GM10248 (cell line): Measurements from ENCODE around the gene BICDL2.

Experiments
- CTCF ChIA-PET: fragments of 300-600 bp; sonication (Branson Sonifier 250); formaldehyde crosslinking; extraction: SDS; loops from one replicate; lab custom pipeline; 2021; ENCODE audit warnings: antibody characterized with exemption; lab: Yijun Ruan, JAX
- POLR2A ChIA-PET: fragments of 350-650 bp; sonication (Branson Sonifier 250); formaldehyde crosslinking; extraction: SDS; loops from one replicate; lab custom pipeline; 2020; ENCODE audit warnings: antibody characterized with exemption; lab: Yijun Ruan, JAX
- DNase-seq: peaks from one replicate; pipeline ENCODE4 v3.0.0; 2012; ENCODE audit errors: extremely low spot score
- TF ChIP-seq, protein P1 (sequence below): IDR thresholded peaks from 2 replicates; pipeline ENCODE4 v1.5.1; 2012; ENCODE audit warnings: mild to moderate bottlenecking, low read depth; ENCODE audit errors: extremely low read depth, missing control alignments, control extremely low read depth

Gene BICDL2

DNA sequence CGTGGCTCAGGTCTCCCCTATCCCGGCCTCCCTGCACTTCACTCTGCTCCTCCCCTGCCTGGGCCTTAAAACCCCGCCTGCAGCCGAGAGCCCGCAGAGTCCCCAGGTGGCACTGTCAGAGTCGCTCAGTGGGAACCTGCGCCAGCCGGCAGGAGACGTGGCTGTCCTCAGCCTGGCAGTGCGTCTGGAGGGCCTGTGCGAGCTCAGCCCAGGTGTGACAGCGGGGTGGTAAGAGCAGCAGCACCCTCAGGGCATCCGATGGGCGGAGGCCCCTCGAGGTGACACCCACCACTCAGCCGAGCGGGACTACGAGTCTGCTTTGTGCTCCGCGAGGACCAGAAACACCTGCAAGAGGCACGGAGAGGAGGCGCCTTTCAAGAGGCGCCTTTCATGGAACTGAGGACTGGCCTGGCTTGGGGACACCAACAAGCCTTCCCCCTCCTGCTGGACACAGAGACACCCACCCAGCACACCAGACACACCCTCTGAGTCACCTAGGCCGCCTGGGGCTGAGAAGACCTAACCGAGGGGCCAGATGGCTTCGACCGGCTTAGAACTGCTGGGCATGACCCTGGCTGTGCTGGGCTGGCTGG is 23.8 kb downstream of the BICDL2 start, which contains the start of gene CLDN9:
CLDN9 (plus strand) TSS at position 96 of the 593 bp plus-strand sequence; CDS start at position 536, 440 bp downstream.
- TF ChIP-seq, protein P1, sequence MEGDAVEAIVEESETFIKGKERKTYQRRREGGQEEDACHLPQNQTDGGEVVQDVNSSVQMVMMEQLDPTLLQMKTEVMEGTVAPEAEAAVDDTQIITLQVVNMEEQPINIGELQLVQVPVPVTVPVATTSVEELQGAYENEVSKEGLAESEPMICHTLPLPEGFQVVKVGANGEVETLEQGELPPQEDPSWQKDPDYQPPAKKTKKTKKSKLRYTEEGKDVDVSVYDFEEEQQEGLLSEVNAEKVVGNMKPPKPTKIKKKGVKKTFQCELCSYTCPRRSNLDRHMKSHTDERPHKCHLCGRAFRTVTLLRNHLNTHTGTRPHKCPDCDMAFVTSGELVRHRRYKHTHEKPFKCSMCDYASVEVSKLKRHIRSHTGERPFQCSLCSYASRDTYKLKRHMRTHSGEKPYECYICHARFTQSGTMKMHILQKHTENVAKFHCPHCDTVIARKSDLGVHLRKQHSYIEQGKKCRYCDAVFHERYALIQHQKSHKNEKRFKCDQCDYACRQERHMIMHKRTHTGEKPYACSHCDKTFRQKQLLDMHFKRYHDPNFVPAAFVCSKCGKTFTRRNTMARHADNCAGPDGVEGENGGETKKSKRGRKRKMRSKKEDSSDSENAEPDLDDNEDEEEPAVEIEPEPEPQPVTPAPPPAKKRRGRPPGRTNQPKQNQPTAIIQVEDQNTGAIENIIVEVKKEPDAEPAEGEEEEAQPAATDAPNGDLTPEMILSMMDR = no peak
- CTCF ChIA-PET = interaction anchor here (1.0 to 1.2 kb wide), 2 partner anchors 15 to 117 kb away, joined by 3 to 4 read pairs; no protein-coding TSS in a partner anchor
- POLR2A ChIA-PET = no interaction called here
- DNase-seq = no peak

DNA sequence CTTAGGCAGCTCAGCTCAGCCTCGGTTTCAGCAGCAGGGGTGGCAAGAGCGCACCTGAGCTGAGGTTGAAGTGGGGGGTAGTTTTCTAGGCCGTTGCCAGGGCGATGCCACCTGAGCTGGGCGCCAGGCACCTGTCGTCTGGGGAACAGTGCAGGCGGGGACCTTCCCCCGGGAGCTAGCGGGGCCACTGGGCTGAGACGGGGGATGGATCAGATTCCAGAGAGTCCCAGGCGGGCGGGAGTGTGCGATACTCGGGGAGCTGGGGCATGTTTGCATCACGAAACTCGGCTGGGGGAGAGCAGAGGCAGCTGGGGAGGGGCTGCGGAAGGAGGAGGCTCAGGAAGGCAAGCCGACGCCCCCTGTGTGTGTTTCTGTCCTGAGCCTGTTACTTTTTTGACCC is 24.5 kb downstream of the BICDL2 start:
- TF ChIP-seq, protein P1 = no peak
- POLR2A ChIA-PET = interaction anchor here (0.7 kb wide), 1 partner anchor 851 kb away, joined by 8 read pairs; no protein-coding TSS in a partner anchor
- no peak for DNase-seq
- CTCF ChIA-PET = interaction anchor here (0.7 to 1.2 kb wide), 3 partner anchors 16 to 117 kb away, joined by 3 to 4 read pairs (median 3); no protein-coding TSS in a partner anchor

DNA sequence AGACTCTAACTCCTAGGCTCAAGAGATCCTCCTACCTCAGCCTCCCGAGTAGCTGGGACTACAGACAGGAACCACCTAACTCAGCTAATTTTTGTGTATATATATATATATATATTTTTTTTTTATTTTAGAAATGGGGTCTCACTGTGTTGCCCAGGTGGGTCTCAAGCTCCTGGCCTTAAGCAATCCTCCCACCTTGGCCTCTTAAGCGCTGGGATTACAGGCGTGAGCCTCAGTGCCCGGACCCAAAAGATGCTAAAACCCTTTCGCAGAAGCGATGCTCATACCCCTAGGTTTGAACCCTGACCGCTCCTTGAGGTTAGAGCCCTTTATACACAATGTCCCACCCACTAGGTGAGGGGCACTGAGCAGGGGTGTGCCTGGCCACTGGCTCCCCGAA is 26.2 kb downstream of the BICDL2 start:
- TF ChIP-seq, protein P1 = no peak
- ChIA-PET POLR2A (interaction anchor here (0.6 kb wide), 1 partner anchor 13 kb away, joined by 3 read pairs; the partner anchor contains the start of genes HCFC1R1 and THOC6), CTCF (interaction anchor here (1.2 to 11.8 kb wide), 3 partner anchors 15 to 26 kb away, joined by 3 to 231 read pairs (median 3); partner anchors contain the start of genes CLDN6, HCFC1R1, THOC6 and TNFRSF12A)
- DNase-seq = no peak

DNA sequence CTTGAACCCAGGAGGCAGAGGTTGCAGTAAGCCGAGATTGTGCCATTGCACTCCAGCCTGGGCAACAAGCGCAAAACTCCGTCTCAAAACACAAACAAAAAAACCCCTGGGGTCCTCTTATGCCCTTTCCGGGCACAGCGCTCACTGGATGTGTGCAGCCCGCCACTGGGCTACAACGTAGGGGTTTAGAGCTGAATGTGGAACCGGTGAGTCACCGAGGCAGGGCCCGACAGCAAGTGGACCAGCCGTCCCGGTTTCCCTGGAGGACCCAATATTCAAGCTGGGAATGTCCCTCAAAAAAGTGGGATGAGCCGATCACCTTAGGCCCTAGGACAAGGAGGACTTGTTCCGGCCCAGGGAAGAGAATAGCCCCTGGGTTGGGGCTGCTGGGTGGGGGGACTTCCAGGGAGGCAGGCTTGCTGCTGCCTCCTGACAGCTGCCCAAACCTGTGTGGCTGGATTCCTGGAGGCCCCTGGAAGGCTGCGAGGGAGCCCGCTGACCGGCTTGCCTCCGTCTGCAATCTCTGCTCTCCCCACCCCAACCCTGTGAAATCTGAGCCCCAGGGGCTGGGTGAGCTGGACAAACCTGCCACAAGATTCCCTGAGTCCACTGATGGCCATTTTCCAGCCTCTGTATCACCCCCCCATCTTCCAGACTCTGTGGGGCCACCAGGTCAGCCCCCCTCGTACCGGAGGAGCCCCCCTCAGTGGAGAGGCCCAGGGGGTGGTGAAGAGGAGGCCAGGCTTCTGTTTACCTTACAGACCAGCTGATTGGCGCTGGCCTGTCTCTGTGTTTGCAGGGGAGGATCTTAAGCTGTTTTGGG is 27.0 kb downstream of the BICDL2 start:
- ChIA-PET CTCF (interaction anchor here (1.2 to 11.8 kb wide), 2 partner anchors 16 to 25 kb away, joined by 3 to 231 read pairs; partner anchors contain the start of genes CLDN6, HCFC1R1, THOC6 and TNFRSF12A), POLR2A (interaction anchor here (0.6 kb wide), 2 partner anchors 14 to 15 kb away, joined by 3 read pairs; partner anchors contain the start of genes HCFC1R1 and THOC6)
- DNase-seq = no peak
- TF ChIP-seq, protein P1 = no peak

DNA sequence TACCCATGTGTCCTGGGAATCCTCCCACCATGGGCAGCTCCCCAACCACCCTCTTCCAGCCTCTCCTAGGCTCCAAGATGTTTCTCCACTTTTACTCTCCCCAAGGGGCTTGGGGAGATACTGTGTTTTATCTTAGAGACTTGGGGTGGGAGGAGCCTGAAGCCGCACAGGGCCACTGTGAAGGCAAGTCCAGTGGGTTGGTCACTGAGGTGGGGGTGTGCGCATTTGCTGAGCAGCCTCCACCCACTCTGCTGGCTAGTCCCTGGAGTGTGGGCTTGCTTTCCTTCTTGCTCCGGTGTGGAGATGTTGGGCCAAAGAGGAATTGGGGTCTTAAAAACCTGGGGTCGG is 28.1 kb downstream of the BICDL2 start:
- TF ChIP-seq, protein P1 = no peak
- no peak for DNase-seq
- ChIA-PET POLR2A (no interaction called here), CTCF (interaction anchor here (1.2 to 11.8 kb wide), 2 partner anchors 17 to 31 kb away, joined by 3 to 231 read pairs; partner anchors contain the start of genes CLDN6, HCFC1R1, THOC6 and TNFRSF12A)

DNA sequence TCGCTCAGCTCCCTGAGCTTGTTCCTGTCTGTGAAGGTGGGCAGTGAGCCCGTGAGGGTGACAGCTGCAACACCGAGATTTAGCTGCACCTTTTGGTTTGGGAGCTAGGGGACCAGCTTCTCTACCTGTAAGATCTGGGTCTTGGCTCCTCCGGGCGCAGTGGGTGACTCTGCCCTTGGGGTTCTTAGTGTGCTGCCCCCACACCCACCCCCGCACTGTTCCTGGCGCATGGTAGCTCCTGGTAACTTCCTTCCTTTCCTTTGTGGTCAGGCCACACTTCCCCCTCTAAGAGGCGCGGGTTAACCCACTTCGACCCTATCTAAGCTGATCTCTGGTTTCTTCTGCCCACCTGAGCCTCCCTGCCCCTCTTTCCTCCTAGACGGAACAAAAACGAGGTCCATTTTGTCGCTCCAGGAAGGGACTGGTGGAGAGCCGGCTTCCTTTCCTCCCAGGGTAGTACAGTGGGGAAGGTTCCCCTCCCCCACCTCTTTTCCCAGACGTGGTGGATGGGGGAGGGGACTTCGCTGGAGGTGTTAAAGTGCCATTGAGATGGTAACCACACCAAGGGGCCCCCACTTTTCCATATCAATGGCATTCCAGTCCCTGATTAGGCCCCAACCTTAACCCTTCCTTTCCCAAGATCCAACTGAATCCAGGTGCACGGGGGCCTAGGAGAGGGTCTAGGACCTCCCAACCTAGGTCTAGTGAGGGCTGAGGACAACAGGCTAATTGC is 28.6 kb downstream of the BICDL2 start:
- TF ChIP-seq, protein P1 = no peak
- ChIA-PET POLR2A (no interaction called here), CTCF (interaction anchor here (1.2 to 11.8 kb wide), 4 partner anchors 18 to 122 kb away, joined by 3 to 231 read pairs (median 4); partner anchors contain the start of genes CLDN6, HCFC1R1, THOC6 and TNFRSF12A)
- DNase-seq = no peak
